Transverse colon (tissue), 4 donors: ENCODE data around the gene NUTM2D.
"Not testable (repeated sequence)": the region's sequence is repeated elsewhere in the genome, so short reads cannot be mapped to it uniquely, and the experiment has no call there.

Source experiments
- EP300 ChIP-seq: sonication (generic); formaldehyde crosslinking; IDR thresholded peaks from one replicate; pipeline ENCODE4 v1.6.1; 2017; ENCODE audit warnings: antibody characterized with exemption, low read depth
- POLR2A ChIP-seq: fragments of 450-650 bp; IDR thresholded peaks from one replicate; pipeline ENCODE4 v1.6.1; 2016; ENCODE audit warnings: antibody characterized with exemption, mild to moderate bottlenecking, moderate library complexity
- POLR2AphosphoS5 ChIP-seq, 3 donors: sonication (generic); formaldehyde crosslinking; IDR thresholded peaks; one replicate each; pipeline ENCODE4 v1.6.1; 2016; ENCODE audit warnings: antibody characterized with exemption in 3 of 3
- TF ChIP-seq, protein P1 (sequence below), 5 experiments: fragments of 200-600 bp in 3 of 5; fragments of 450-650 bp in 2 of 5; sonication (generic) in 3 of 5; IDR thresholded peaks; 1 replicate in 2 of 5; 2 replicates in 3 of 5; pipeline ENCODE4 v1.5.1; 2016 to 2017; ENCODE audit warnings: antibody characterized with exemption in 5 of 5, inconsistent platforms in 3 of 5, mild to moderate bottlenecking in 2 of 5, moderate library complexity in 1 of 5

DNA sequence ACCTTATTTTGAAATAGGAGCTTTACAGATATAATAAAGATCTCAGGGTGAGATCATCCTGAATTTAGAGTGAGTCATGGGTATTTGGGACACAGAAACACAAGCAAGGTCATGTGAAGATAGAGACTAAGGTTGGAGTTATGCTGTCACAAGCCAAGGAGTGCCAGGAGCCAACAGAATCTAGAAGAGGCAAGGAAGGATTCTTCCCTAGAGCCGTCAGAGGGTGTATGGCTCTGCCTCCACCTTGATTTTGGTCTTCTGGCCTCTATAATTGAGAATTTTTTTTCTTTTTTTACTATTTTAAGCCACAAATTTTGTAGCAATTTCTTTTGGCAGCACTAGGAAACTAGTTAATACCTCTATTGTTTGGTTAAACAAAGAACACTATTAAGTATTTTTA lies 24.9 kb upstream of the NUTM2D start:
- TF ChIP-seq POLR2AphosphoS5 (IDR thresholded peaks at IDR 0.05); EP300; POLR2A: not testable (repeated sequence)
- TF ChIP-seq, protein P1, sequence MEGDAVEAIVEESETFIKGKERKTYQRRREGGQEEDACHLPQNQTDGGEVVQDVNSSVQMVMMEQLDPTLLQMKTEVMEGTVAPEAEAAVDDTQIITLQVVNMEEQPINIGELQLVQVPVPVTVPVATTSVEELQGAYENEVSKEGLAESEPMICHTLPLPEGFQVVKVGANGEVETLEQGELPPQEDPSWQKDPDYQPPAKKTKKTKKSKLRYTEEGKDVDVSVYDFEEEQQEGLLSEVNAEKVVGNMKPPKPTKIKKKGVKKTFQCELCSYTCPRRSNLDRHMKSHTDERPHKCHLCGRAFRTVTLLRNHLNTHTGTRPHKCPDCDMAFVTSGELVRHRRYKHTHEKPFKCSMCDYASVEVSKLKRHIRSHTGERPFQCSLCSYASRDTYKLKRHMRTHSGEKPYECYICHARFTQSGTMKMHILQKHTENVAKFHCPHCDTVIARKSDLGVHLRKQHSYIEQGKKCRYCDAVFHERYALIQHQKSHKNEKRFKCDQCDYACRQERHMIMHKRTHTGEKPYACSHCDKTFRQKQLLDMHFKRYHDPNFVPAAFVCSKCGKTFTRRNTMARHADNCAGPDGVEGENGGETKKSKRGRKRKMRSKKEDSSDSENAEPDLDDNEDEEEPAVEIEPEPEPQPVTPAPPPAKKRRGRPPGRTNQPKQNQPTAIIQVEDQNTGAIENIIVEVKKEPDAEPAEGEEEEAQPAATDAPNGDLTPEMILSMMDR (IDR thresholded peaks at IDR 0.05), result not testable (repeated sequence)
